ENCODE results near the gene SLC1A2. TPM values are rescaled to one million over a fixed set of nuclear protein-coding genes. Genes with fewer than 3 reads are reported as not detected.

Gene SLC1A2
- total RNA-seq, 1 experiment from 2014 or later: 0.50 TPM

DNA sequence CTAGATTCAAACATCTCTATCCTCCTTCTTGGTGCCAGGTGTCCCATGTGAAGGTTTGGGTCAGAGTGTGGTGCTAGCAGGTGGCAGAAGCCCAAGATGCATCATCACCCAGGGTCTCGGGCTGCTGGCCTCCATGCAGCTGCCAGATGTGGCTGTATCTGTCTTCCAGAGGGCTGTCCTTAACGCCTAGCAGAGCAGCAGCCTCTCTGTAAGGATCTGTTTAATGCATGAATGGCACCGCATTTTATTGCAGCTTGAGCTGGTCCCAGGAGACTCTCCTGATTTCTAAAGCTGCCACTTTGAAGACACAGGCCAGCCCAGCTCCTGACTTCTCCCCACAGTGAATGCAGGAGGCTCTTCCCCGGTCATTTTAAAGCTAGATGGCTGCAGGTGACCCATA, 26.3 kb downstream of the SLC1A2 start:
- Histone ChIP-seq H3T11ph (ENCODE audit: low read length) (no peak overlapping the region), H3K79me1 (ENCODE audit: insufficient read depth, low read depth, low read length, poor library complexity, severe bottlenecking) (no peaks in the 10 kb centered on the region), H4K20me1 (ENCODE audit: control insufficient read depth, insufficient read depth, insufficient read length) (no peaks in the 10 kb centered on the region), H3K9me3 (ENCODE audit: control insufficient read depth, low read depth, low read length) (no peaks in the 10 kb centered on the region), H2BK120ac (ENCODE audit: low read depth, low read length, poor library complexity, severe bottlenecking) (no peak overlapping the region), H4K5ac (ENCODE audit: insufficient read length, low read depth, low read length) (no peak overlapping the region), H3K23me2 (ENCODE audit: insufficient read length, low read depth, low read length, poor library complexity, severe bottlenecking) (no peaks in the 10 kb centered on the region), H3K27ac (ENCODE audit: insufficient read length, low read depth, low read length) (no peak overlapping the region), H3K23ac (ENCODE audit: insufficient read length, low read depth, low read length) (no peak overlapping the region), H3K27me3 (ENCODE audit: insufficient read depth, low read length) (no peaks in the 10 kb centered on the region), H2BK5ac (ENCODE audit: insufficient read length, low read length) (no peak overlapping the region), H2BK12ac (ENCODE audit: insufficient read length, low read depth, low read length) (no peak overlapping the region), H2BK20ac (ENCODE audit: low read depth, low read length, poor library complexity, severe bottlenecking) (no peak overlapping the region), H2BK15ac (ENCODE audit: low read depth, low read length) (no peak overlapping the region), H4K91ac (ENCODE audit: insufficient read length, low read depth, low read length) (no peak overlapping the region), H3K14ac (ENCODE audit: insufficient read depth, low read length) (no peak overlapping the region), H2AK5ac (ENCODE audit: insufficient read length, low read length) (no peak overlapping the region), H3K18ac (ENCODE audit: insufficient read length, low read depth, low read length) (no peak overlapping the region), H2AFZ (ENCODE audit: low read length) (no peak overlapping the region), H3K9ac (ENCODE audit: extremely low read depth, insufficient read length, low read length) (no peak overlapping the region), H3K4me2 (ENCODE audit: insufficient read depth, insufficient read length, low read length) (no peak overlapping the region), H3K56ac (ENCODE audit: insufficient read length, low read depth, low read length) (no peak overlapping the region), H3K4ac (ENCODE audit: low read depth, low read length) (no peak overlapping the region), H4K8ac (replicated peaks; ENCODE audit: insufficient read length, low read depth, low read length) (no peak overlapping the region), H3K4me1 (ENCODE audit: insufficient read depth, low read length) (no peaks in the 10 kb centered on the region), H3K79me2 (ENCODE audit: insufficient read depth, low read length) (no peaks in the 10 kb centered on the region)
- TF ChIP-seq, protein P1, sequence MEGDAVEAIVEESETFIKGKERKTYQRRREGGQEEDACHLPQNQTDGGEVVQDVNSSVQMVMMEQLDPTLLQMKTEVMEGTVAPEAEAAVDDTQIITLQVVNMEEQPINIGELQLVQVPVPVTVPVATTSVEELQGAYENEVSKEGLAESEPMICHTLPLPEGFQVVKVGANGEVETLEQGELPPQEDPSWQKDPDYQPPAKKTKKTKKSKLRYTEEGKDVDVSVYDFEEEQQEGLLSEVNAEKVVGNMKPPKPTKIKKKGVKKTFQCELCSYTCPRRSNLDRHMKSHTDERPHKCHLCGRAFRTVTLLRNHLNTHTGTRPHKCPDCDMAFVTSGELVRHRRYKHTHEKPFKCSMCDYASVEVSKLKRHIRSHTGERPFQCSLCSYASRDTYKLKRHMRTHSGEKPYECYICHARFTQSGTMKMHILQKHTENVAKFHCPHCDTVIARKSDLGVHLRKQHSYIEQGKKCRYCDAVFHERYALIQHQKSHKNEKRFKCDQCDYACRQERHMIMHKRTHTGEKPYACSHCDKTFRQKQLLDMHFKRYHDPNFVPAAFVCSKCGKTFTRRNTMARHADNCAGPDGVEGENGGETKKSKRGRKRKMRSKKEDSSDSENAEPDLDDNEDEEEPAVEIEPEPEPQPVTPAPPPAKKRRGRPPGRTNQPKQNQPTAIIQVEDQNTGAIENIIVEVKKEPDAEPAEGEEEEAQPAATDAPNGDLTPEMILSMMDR (conservative IDR thresholded peaks at IDR 0.05): no peak
- WGBS (ENCODE audit: extremely low coverage, insufficient read length, low lambda C conversion rate): no CpG with 5 or more reads among the region's 4 CpGs
- no peak overlapping the region for H3K27ac Mint-ChIP-seq
- peaks cover 16% of the 10 kb centered on the region for H3K27me3 Mint-ChIP-seq (ENCODE audit: low read depth)
- no peak for DNase-seq
- no peak overlapping the region for H3K4me3 Mint-ChIP-seq
- no peaks in the 10 kb centered on the region for H3K36me3 Mint-ChIP-seq (ENCODE audit: insufficient read depth in 1 of 3, low read depth in 3 of 3)
- H3K4me1 Mint-ChIP-seq: peaks cover 0 to 5% of the 10 kb centered on the region in 2 experiments; a peak in 2 of 4 replicates
- H3K9me3 Mint-ChIP-seq: peaks cover 0 to 3% of the 10 kb centered on the region in 2 experiments; a peak in 1 of 5 replicates

All from H9 (cell line).